HCT116 (cell line): Measurements from ENCODE around the gene HSD17B12. TPM values are rescaled to one million over a fixed set of nuclear protein-coding genes. Genes with fewer than 3 reads are reported as not detected.

Experiments used
- ATAC-seq: fragments of 200-7000 bp; cut with Tn5 transposase; 2 replicates; pipeline ENCODE4 v1.9.1; 2020; ENCODE audit warnings: mild to moderate bottlenecking, moderate library complexity
- BruUV-seq: library from RNA; stranded (reverse); fragments of 400-500 nt; replicated peaks from 2 replicates; lab custom pipeline; 2021; lab: Mats Ljungman, UMichigan
- CTCF ChIA-PET: fragments of 300-600 bp; sonication (Branson Sonifier 250); formaldehyde crosslinking; loops from one replicate; lab custom pipeline; 2021; ENCODE audit warnings: antibody characterized with exemption; lab: Charles Lee
- POLR2A ChIA-PET: fragments of 300-600, 350-600 bp; sonication (Branson Sonifier 250); formaldehyde crosslinking; loops from one replicate; lab custom pipeline; 2021; ENCODE audit warnings: antibody characterized with exemption; lab: Charles Lee
- RAD21 ChIA-PET, 2 experiments: fragments of 300-600 bp; sonication (Branson Sonifier 250); formaldehyde crosslinking; loops; one replicate each; lab custom pipeline; 2023; ENCODE audit warnings: low total read pairs in 2 of 2; ENCODE audit not compliant: uncharacterized antibody in 2 of 2, unreplicated experiment in 2 of 2, low non-redundant PET in 1 of 2; lab: Charles Lee
- DNase-seq: peaks from one replicate; pipeline ENCODE4 v3.0.0-alpha.2; 2010; ENCODE audit warnings: low read depth, low spot score
- H2AFZ ChIP-seq: fragments of 200-600 bp; shearing (Covaris generic), sonication (generic); 2 replicates; pipeline ENCODE4 v1.6.1; 2017; ENCODE audit warnings: low read depth, mixed run types, mixed read lengths, antibody characterized with exemption, low read length; ENCODE audit not compliant: poor library complexity, severe bottlenecking
- H3K27ac ChIP-seq: 2 replicates; pipeline ENCODE4 v1.5.1; 2012; ENCODE audit warnings: low read depth, low read length
- H3K27me3 ChIP-seq: fragments of 200-600 bp; sonication (generic); 2 replicates; pipeline ENCODE4 v1.6.1; 2016; ENCODE audit warnings: mixed run types, low read length, mixed read lengths; ENCODE audit not compliant: insufficient read depth
- H3K36me3 ChIP-seq, 2 experiments: fragments of 200-500 bp in 1 of 2; fragments of 200-600 bp in 1 of 2; sonication (Bioruptor generic) in 1 of 2; sonication (generic) in 1 of 2; 2 replicates each; pipeline versions ENCODE4 v1.5.1 to v1.6.1; 2014 to 2016; ENCODE audit warnings: low read length in 2 of 2, inconsistent platforms in 1 of 2, mixed read lengths in 1 of 2, mixed run types in 1 of 2; ENCODE audit not compliant: insufficient read depth in 2 of 2, control insufficient read depth in 1 of 2
- H3K4me1 ChIP-seq, 2 experiments: fragments of 200-600 bp in 1 of 2; sonication (generic) in 1 of 2; 2 replicates each; pipeline versions ENCODE4 v1.5.1 to v1.6.1; 2012 to 2017; ENCODE audit warnings: low read length in 2 of 2, inconsistent platforms in 1 of 2, mild to moderate bottlenecking in 1 of 2, mixed read lengths in 1 of 2, mixed run types in 1 of 2, moderate library complexity in 1 of 2; ENCODE audit not compliant: insufficient read depth in 2 of 2, control insufficient read depth in 1 of 2
- H3K4me2 ChIP-seq: fragments of 200-600 bp; sonication (generic); 2 replicates; pipeline ENCODE4 v1.6.1; 2017; ENCODE audit warnings: mixed run types, low read length, mixed read lengths
- H3K4me3 ChIP-seq, 2 experiments: fragments of 200-600 bp in 1 of 2; sonication (generic) in 1 of 2; replicated peaks in 1 of 2; 2 replicates each; pipeline ENCODE4 v1.5.1; 2011 to 2016; ENCODE audit warnings: low read length in 2 of 2, control low read depth in 1 of 2, low read depth in 1 of 2, mild to moderate bottlenecking in 1 of 2, mixed read lengths in 1 of 2, mixed run types in 1 of 2
- H3K79me2 ChIP-seq: fragments of 200-600 bp; sonication (generic); 2 replicates; pipeline ENCODE4 v1.6.1; 2017; ENCODE audit warnings: mild to moderate bottlenecking, mixed run types, low read length, moderate library complexity, mixed read lengths; ENCODE audit not compliant: insufficient read depth
- H3K9ac ChIP-seq: fragments of 200-600 bp; sonication (generic); 2 replicates; pipeline ENCODE4 v1.6.1; 2016; ENCODE audit warnings: low read length, mixed read lengths
- H3K9me2 ChIP-seq: fragments of 200-600 bp; sonication (generic), shearing (Covaris generic); 2 replicates; pipeline ENCODE4 v1.6.1; 2017; ENCODE audit warnings: mixed run types, mild to moderate bottlenecking, moderate library complexity; ENCODE audit not compliant: insufficient read depth
- H3K9me3 ChIP-seq, 2 experiments: fragments of 200-500 bp in 1 of 2; fragments of 200-600 bp in 1 of 2; sonication (Bioruptor generic) in 1 of 2; sonication (generic) in 1 of 2; 2 replicates each; pipeline ENCODE4 v1.6.1; 2014 to 2017; ENCODE audit warnings: low read length in 2 of 2, mixed read lengths in 2 of 2, inconsistent platforms in 1 of 2, low read depth in 1 of 2, mild to moderate bottlenecking in 1 of 2, mixed run types in 1 of 2, moderate library complexity in 1 of 2; ENCODE audit not compliant: control insufficient read depth in 1 of 2, insufficient read depth in 1 of 2
- H4K20me1 ChIP-seq: fragments of 200-600 bp; sonication (generic), shearing (Covaris generic); 2 replicates; pipeline ENCODE4 v1.6.1; 2017; ENCODE audit warnings: mixed run types, mild to moderate bottlenecking, moderate library complexity; ENCODE audit not compliant: insufficient read depth
- CTCF ChIP-seq, 3 experiments: fragments of 200-600 bp in 1 of 3; sonication (generic) in 1 of 3; IDR thresholded peaks in 2 of 3; conservative IDR thresholded peaks in 1 of 3; 2 replicates each; pipeline ENCODE4 v1.5.1; 2012 to 2017; ENCODE audit warnings: low read depth in 2 of 3, low read length in 2 of 3, antibody characterized with exemption in 1 of 3, borderline replicate concordance in 1 of 3, control low read depth in 1 of 3, mild to moderate bottlenecking in 1 of 3, mixed read lengths in 1 of 3, mixed run types in 1 of 3, moderate library complexity in 1 of 3; ENCODE audit not compliant: insufficient read depth in 1 of 3
- EGR1 ChIP-seq: IDR thresholded peaks from 2 replicates; pipeline ENCODE4 v1.6.1; 2012; ENCODE audit warnings: low read depth
- EZH2phosphoT487 ChIP-seq: fragments of 200-600 bp; IDR thresholded peaks from 2 replicates; pipeline ENCODE4 v1.6.1; 2018; ENCODE audit warnings: antibody characterized with exemption, borderline replicate concordance
- FOSL1 ChIP-seq: IDR thresholded peaks from 2 replicates; pipeline ENCODE4 v1.6.1; 2012; ENCODE audit warnings: low read depth
- JUND ChIP-seq: IDR thresholded peaks from 2 replicates; pipeline ENCODE4 v1.6.1; 2012
- intact Hi-C: fragments of 100-400 bp; cut with micrococcal nuclease; formaldehyde crosslinking; loops from 2 replicates; pipeline ENCODE4 v1.10.0; 2022
- total RNA-seq: library from RNA; stranded (reverse); gene quantifications from one replicate; pipeline ENCODE4 v1.2.1, GENCODE V29; 2021; ENCODE audit not compliant: unreplicated experiment
- TF ChIP-seq, protein P1 (sequence below): IDR thresholded peaks from 2 replicates; pipeline ENCODE4 v1.6.1; 2012; ENCODE audit warnings: low read depth

The HSD17B12 gene
- total RNA-seq, 1 experiment from 2014 or later: 83.7 TPM

- H2AFZ ChIP-seq: no peak overlapping the region
- H3K4me3 ChIP-seq: no peak overlapping the region
- H3K9me3 ChIP-seq: no peaks in the 10 kb centered on the region
- intact Hi-C loops: no loop called here
- no peaks in the 10 kb centered on the region for H3K36me3 ChIP-seq
- H3K9ac ChIP-seq: no peak overlapping the region
- no peak overlapping the region for H3K27ac ChIP-seq
- peaks cover 6% of the 10 kb centered on the region for H4K20me1 ChIP-seq
- ATAC-seq (no peak), DNase-seq (no peak)
- H3K79me2 ChIP-seq: peaks cover 31% of the 10 kb centered on the region
- BruUV-seq: no TSS peak
- no peak overlapping the region for H3K4me2 ChIP-seq
- ChIA-PET RAD21 (no interaction called here), POLR2A (no interaction called here), CTCF (no interaction called here)
- TF ChIP-seq EGR1: no peak
- TF ChIP-seq JUND: no peak
- TF ChIP-seq, protein P1, sequence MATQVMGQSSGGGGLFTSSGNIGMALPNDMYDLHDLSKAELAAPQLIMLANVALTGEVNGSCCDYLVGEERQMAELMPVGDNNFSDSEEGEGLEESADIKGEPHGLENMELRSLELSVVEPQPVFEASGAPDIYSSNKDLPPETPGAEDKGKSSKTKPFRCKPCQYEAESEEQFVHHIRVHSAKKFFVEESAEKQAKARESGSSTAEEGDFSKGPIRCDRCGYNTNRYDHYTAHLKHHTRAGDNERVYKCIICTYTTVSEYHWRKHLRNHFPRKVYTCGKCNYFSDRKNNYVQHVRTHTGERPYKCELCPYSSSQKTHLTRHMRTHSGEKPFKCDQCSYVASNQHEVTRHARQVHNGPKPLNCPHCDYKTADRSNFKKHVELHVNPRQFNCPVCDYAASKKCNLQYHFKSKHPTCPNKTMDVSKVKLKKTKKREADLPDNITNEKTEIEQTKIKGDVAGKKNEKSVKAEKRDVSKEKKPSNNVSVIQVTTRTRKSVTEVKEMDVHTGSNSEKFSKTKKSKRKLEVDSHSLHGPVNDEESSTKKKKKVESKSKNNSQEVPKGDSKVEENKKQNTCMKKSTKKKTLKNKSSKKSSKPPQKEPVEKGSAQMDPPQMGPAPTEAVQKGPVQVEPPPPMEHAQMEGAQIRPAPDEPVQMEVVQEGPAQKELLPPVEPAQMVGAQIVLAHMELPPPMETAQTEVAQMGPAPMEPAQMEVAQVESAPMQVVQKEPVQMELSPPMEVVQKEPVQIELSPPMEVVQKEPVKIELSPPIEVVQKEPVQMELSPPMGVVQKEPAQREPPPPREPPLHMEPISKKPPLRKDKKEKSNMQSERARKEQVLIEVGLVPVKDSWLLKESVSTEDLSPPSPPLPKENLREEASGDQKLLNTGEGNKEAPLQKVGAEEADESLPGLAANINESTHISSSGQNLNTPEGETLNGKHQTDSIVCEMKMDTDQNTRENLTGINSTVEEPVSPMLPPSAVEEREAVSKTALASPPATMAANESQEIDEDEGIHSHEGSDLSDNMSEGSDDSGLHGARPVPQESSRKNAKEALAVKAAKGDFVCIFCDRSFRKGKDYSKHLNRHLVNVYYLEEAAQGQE: no peak
- TF ChIP-seq CTCF (IDR thresholded peaks at IDR 0.05 in 2 of 3, conservative IDR thresholded peaks at IDR 0.05 in 1 of 3; ENCODE audit: borderline replicate concordance in 1 of 3, insufficient read depth in 1 of 3, low read depth in 2 of 3, low read length in 2 of 3): no peak
- no peak for TF ChIP-seq EZH2phosphoT487
- no peak for TF ChIP-seq FOSL1
- no peaks in the 10 kb centered on the region for H3K4me1 ChIP-seq
- H3K9me2 ChIP-seq: no peaks in the 10 kb centered on the region
- H3K27me3 ChIP-seq: no peaks in the 10 kb centered on the region
Observed at GRCh38 chr11:43747130-43747802, 66.7 kb downstream of the HSD17B12 start.
